Kidney (tissue), 14 donors: ENCODE results near the gene METRNL. TPM values are rescaled to one million over a fixed set of nuclear protein-coding genes. Genes with fewer than 3 reads are reported as not detected.

Source experiments
- DNase-seq, 5 donors: peaks; one replicate each; pipeline ENCODE4 v3.0.0-alpha.2; 2013 to 2020
- FAIRE-seq: peaks from 2 replicates; lab custom pipeline; 2012; peaks lifted over from hg19 to GRCh38; lab: Jason Lieb, UNC
- H3K27ac ChIP-seq, 2 donors: one replicate each; pipeline ENCODE4 v1.7.0; 2013; ENCODE audit warnings: low read depth in 2 of 2, low read length in 2 of 2, inconsistent platforms in 1 of 2
- H3K27me3 ChIP-seq: one replicate; pipeline ENCODE4 v1.7.1; 2013; ENCODE audit warnings: low read length, inconsistent platforms; ENCODE audit not compliant: control insufficient read depth, insufficient read depth
- H3K36me3 ChIP-seq, 3 donors: one replicate each; pipeline versions ENCODE4 v1.7.0 to v1.7.1; 2013; ENCODE audit warnings: low read length in 3 of 3, control low read depth in 1 of 3, inconsistent platforms in 1 of 3; ENCODE audit not compliant: insufficient read depth in 3 of 3, control insufficient read depth in 2 of 3
- H3K4me1 ChIP-seq, 3 donors: one replicate each; pipeline versions ENCODE4 v1.7.0 to v1.7.1; 2013; ENCODE audit warnings: low read length in 3 of 3, inconsistent platforms in 1 of 3, low read depth in 1 of 3; ENCODE audit not compliant: control insufficient read depth in 2 of 3, insufficient read depth in 2 of 3
- H3K4me3 ChIP-seq, 3 donors: one replicate each; pipeline versions ENCODE4 v1.7.0 to v1.8.1; 2013; ENCODE audit warnings: low read length in 3 of 3, control low read depth in 1 of 3, inconsistent platforms in 1 of 3
- H3K9ac ChIP-seq, 3 donors: one replicate each; pipeline versions ENCODE4 v1.7.0 to v1.7.1; 2013; ENCODE audit warnings: low read length in 3 of 3, control low read depth in 1 of 3, inconsistent platforms in 1 of 3
- H3K9me3 ChIP-seq, 3 donors: one replicate each; pipeline versions ENCODE4 v1.7.0 to v1.7.1; 2013; ENCODE audit warnings: low read length in 3 of 3, control low read depth in 1 of 3, inconsistent platforms in 1 of 3; ENCODE audit not compliant: control insufficient read depth in 2 of 3, insufficient read depth in 1 of 3
- CTCF ChIP-seq: IDR thresholded peaks from 3 replicates; pipeline ENCODE4 v1.5.1; 2012; ENCODE audit warnings: mild to moderate bottlenecking, moderate library complexity, borderline replicate concordance; ENCODE audit not compliant: insufficient read depth; ENCODE audit errors: extremely low read depth
- intact Hi-C: fragments of 100-400 bp; cut with DNase I; formaldehyde crosslinking; loops from one replicate; pipeline ENCODE4 v1.11.1; 2022
- polyA plus RNA-seq: library from polyadenylated mRNA; stranded (reverse); fragments of 350-450 nt; fragmentation: Illumina TruSeq; extraction: RNeasy Lipid Tissue Mini Kit (QIAGEN cat#74804); gene quantifications from one replicate; pipeline ENCODE4 v1.2.3, GENCODE V29; 2014; ENCODE audit warnings: low read depth, low replicate concordance; ENCODE audit not compliant: insufficient read depth
- total RNA-seq: library from RNA; stranded (reverse); fragmentation: NEBNext Ultra II Directional; extraction: Animal tissue kit (Norgen Biotek cat#: 25700); gene quantifications from one replicate; pipeline ENCODE4 v1.2.1, GENCODE V29; 2021
- donor health status: control.
- donor health status: control.
- donor health status: control.
- donor health status: control.
- donor health status: control.
- donor health status: DM: yes; HTN: yes; CAD: no.
- donor health status: Normal renal cell carcinoma (clear cell type).

Gene METRNL
- total and polyA plus RNA-seq, 2 donors from 2014 or later: 61.5 to 107 TPM

GRCh38 chr17:83096401-83097224, 17.2 kb downstream of the METRNL start:
- no peak for TF ChIP-seq CTCF
- peak; percentile 88 to 93 (median 90) for DNase-seq
- Histone ChIP-seq H3K9me3 (no peaks in the 10 kb centered on the region), H3K4me3 (no peak overlapping the region), H3K4me1 (peaks cover 0 to 34% (median 8%) of the 10 kb centered on the region in 3 donors), H3K27me3 (no peaks in the 10 kb centered on the region), H3K27ac (no peak overlapping the region), H3K9ac (no peak overlapping the region), H3K36me3 (peaks cover 0 to 27% (median 5%) of the 10 kb centered on the region in 3 donors)
- FAIRE-seq: no peak
- intact Hi-C loops: no loop called here

DNA sequence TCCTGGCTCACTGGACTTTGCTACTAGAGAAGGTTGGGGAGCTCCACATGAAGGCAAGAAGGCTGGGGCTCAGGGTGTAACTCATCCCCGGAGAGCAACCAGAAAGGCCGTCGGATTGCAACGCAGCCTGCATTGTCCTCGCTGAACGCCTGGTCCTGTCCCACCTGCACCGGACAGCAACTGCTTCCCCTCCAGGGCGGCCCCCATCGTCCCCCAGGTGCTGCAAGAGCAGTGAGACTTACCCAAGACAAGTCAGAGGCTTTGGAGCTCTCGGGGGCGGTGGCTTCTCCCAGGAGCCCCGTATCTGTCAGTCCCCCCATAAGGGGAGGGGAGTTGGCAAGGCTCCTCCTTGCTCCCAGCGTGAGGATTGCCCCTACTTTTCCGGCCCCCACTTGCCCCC, 18.4 kb downstream of the METRNL start:
- intact Hi-C loops: no loop called here

DNA sequence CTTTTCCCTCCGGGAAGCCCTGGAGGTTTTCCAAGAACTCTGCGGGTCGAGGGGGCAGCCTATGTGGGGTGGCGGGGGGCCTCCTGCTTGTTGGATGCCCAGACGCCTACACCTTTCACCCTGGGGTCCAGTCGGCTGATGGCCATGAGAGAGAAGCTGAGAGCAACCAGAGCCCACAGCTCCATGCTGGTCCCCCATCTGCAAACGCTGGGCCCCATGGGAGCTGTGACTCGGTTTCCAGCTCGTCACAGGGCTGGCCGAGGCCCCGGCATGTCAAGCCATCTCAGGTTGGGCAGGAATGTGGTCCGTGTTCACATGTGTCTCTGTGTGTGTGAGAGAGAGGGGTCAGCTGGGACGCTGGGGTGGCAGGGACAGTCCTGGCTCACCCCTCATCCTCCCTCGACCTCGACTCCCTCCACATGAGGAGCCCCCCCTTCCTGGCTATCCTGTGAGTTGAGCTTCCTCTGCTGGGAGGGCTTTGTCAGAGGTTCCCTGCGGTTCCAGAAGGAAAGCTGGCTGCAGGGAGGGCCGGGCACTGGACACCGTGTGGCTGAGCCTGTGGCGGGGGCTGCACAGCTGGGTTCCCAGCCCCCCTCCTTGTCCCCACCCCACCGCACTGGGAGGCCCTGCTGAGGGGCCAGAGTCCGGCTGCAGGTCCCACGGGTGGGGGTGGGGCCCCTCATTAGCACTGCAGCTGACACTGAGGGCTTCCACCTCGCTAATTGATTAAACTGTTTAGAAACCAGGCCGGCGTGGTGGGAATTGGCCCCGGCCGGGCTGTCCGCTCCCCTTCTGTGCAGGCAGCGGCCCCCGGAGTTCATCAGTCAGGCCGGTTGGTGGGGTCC, 19.1 kb downstream of the METRNL start:
- intact Hi-C loops: no loop called here
- Histone ChIP-seq H3K4me1 (peaks cover 0 to 40% (median 8%) of the 10 kb centered on the region in 3 donors), H3K27ac (peak overlapping the region; percentile 34 to 48), H3K9ac (no peak overlapping the region), H3K36me3 (peaks cover 0 to 24% (median 5%) of the 10 kb centered on the region in 3 donors), H3K9me3 (no peaks in the 10 kb centered on the region), H3K27me3 (no peaks in the 10 kb centered on the region), H3K4me3 (no peak overlapping the region)
- TF ChIP-seq CTCF: no peak
- peak in 3 of 5 donors; percentile 58 to 79 (median 73) for DNase-seq
- no peak for FAIRE-seq

More for the DNA sequence above, 18.4 kb downstream of the METRNL start:
- H3K9me3 ChIP-seq: no peaks in the 10 kb centered on the region
- H3K4me3 ChIP-seq: no peak overlapping the region
- H3K9ac ChIP-seq: no peak overlapping the region
- no peak for FAIRE-seq
- no peaks in the 10 kb centered on the region for H3K27me3 ChIP-seq
- H3K36me3 ChIP-seq: peaks cover 0 to 27% (median 5%) of the 10 kb centered on the region in 3 donors
- H3K27ac ChIP-seq: no peak overlapping the region
- peak in 1 of 5 donors; percentile 82 for DNase-seq
- TF ChIP-seq CTCF: no peak
- peaks cover 0 to 40% (median 8%) of the 10 kb centered on the region in 3 donors for H3K4me1 ChIP-seq
